Activated B cell treated with CpG ODN at 0.5 μM for 24 hours (primary cell): ENCODE data around the gene VGLL4. TPM values are rescaled to one million over a fixed set of nuclear protein-coding genes. Genes with fewer than 3 reads are reported as not detected.

Experiments
- ATAC-seq: fragments of 200-7000 bp; cut with Tn5 transposase; one replicate; pipeline ENCODE4 v1.10.0; 2021; ENCODE audit warnings: low read depth, mild to moderate bottlenecking, moderate library complexity
- CTCF ChIA-PET: fragments of 350-600 bp; sonication (Branson Sonifier 250); formaldehyde crosslinking; loops from one replicate; lab custom pipeline; 2021; ENCODE audit warnings: antibody characterized with exemption; lab: Charles Lee
- POLR2A ChIA-PET: fragments of 350-600 bp; sonication (Branson Sonifier 250); formaldehyde crosslinking; loops from one replicate; lab custom pipeline; 2021; ENCODE audit warnings: antibody characterized with exemption; lab: Charles Lee
- DNase-seq: peaks from one replicate; pipeline ENCODE4 v3.0.0; 2022
- H3K27ac Mint-ChIP-seq: one replicate; pipeline ENCODE4 v1.8.0; 2020; ENCODE audit warnings: mixed read lengths
- H3K27me3 Mint-ChIP-seq: one replicate; pipeline ENCODE4 v1.8.0; 2021; ENCODE audit warnings: mixed read lengths
- H3K36me3 Mint-ChIP-seq: one replicate; pipeline ENCODE4 v1.8.0; 2021; ENCODE audit warnings: low read depth, mixed read lengths
- H3K4me1 Mint-ChIP-seq: one replicate; pipeline ENCODE4 v1.8.0; 2021; ENCODE audit warnings: mixed read lengths
- H3K4me3 Mint-ChIP-seq: one replicate; pipeline ENCODE4 v1.8.0; 2020; ENCODE audit warnings: mild to moderate bottlenecking, mixed read lengths
- H3K9me3 Mint-ChIP-seq: one replicate; pipeline ENCODE4 v1.8.0; 2020; ENCODE audit warnings: mixed read lengths
- CTCF ChIP-seq: fragments of 200-600 bp; IDR thresholded peaks from one replicate; pipeline ENCODE4 v1.8.0; 2022; ENCODE audit warnings: antibody characterized with exemption, mild to moderate bottlenecking
- intact Hi-C: fragments of 100-400 bp; cut with micrococcal nuclease; formaldehyde crosslinking; loops from one replicate; pipeline ENCODE4 v1.15.1; 2024
- total RNA-seq: library from RNA; stranded (reverse); gene quantifications from 2 replicates; pipeline ENCODE4 v1.2.3, GENCODE V29; 2022

VGLL4 gene
- total RNA-seq, 1 donor from 2014 or later = 19.3 TPM

- no peak overlapping the region for H3K4me3 Mint-ChIP-seq
- intact Hi-C loops = no loop called here
- TF ChIP-seq CTCF = no peak
- no peak overlapping the region for H3K27ac Mint-ChIP-seq
- ATAC-seq = no peak
- H3K27me3 Mint-ChIP-seq = no peaks in the 10 kb centered on the region
- peaks cover 25% of the 10 kb centered on the region for H3K36me3 Mint-ChIP-seq
- POLR2A ChIA-PET = no interaction called here
- peaks cover 55% of the 10 kb centered on the region for H3K4me1 Mint-ChIP-seq
- DNase-seq = no peak
- no peaks in the 10 kb centered on the region for H3K9me3 Mint-ChIP-seq
- CTCF ChIA-PET = no interaction called here
Measured at GRCh38 chr3:11605398-11605797, 38.3 kb downstream of the VGLL4 start.

- Mint-ChIP-seq H3K27me3 (no peaks in the 10 kb centered on the region), H3K4me3 (no peak overlapping the region), H3K36me3 (peaks cover 25% of the 10 kb centered on the region), H3K4me1 (peaks cover 55% of the 10 kb centered on the region), H3K27ac (no peak overlapping the region), H3K9me3 (no peaks in the 10 kb centered on the region)
- intact Hi-C loops = no loop called here
- ChIA-PET CTCF (no interaction called here), POLR2A (no interaction called here)
- DNase-seq (no peak), ATAC-seq (no peak)
- TF ChIP-seq CTCF = no peak
Measured at GRCh38 chr3:11604139-11604892, 39.4 kb downstream of the VGLL4 start.

- DNase-seq (no peak), ATAC-seq (no peak)
- Mint-ChIP-seq H3K9me3 (no peaks in the 10 kb centered on the region), H3K27me3 (no peaks in the 10 kb centered on the region), H3K36me3 (peaks cover 28% of the 10 kb centered on the region), H3K27ac (peak overlapping the region; percentile 72), H3K4me1 (peaks cover 56% of the 10 kb centered on the region), H3K4me3 (no peak overlapping the region)
- ChIA-PET CTCF (no interaction called here), POLR2A (no interaction called here)
- no peak for TF ChIP-seq CTCF
- intact Hi-C loops = no loop called here
Measured at GRCh38 chr3:11603628-11604027, 40.1 kb downstream of the VGLL4 start.

GRCh38 chr3:11602886-11603527 is 40.7 kb downstream of the VGLL4 start:
- Mint-ChIP-seq H3K27ac (peak overlapping the region; percentile 72), H3K4me1 (peaks cover 56% of the 10 kb centered on the region), H3K9me3 (no peaks in the 10 kb centered on the region), H3K36me3 (peaks cover 31% of the 10 kb centered on the region), H3K27me3 (no peaks in the 10 kb centered on the region), H3K4me3 (no peak overlapping the region)
- ATAC-seq = no peak
- ChIA-PET POLR2A (no interaction called here), CTCF (no interaction called here)
- no peak for TF ChIP-seq CTCF
- intact Hi-C loops = loop anchor here (1.0 kb wide), 1 partner anchor 39 kb away; no protein-coding TSS in a partner anchor
- no peak for DNase-seq

- ATAC-seq = no peak
- Mint-ChIP-seq H3K27ac (peak overlapping the region; percentile 91), H3K4me1 (peaks cover 53% of the 10 kb centered on the region), H3K27me3 (no peaks in the 10 kb centered on the region), H3K9me3 (no peaks in the 10 kb centered on the region), H3K4me3 (peak overlapping the region; percentile 80), H3K36me3 (peaks cover 37% of the 10 kb centered on the region)
- no peak for TF ChIP-seq CTCF
- ChIA-PET POLR2A (no interaction called here), CTCF (no interaction called here)
- no peak for DNase-seq
- intact Hi-C loops = loop anchor here (1.0 kb wide), 1 partner anchor 40 kb away; no protein-coding TSS in a partner anchor
Measured at GRCh38 chr3:11602239-11602840, 41.4 kb downstream of the VGLL4 start.
